Activated T-cell treated with anti-CD3 and anti-CD28 coated beads for 48 hours (primary cell): Measurements from ENCODE around the gene PKLR.
"Not testable (repeated sequence)": the region's sequence is repeated elsewhere in the genome, so short reads cannot be mapped to it uniquely, and the experiment has no call there.

ENCODE experiments used
- DNase-seq: peaks from one replicate; pipeline ENCODE4 v3.0.0-alpha.2; 2020; ENCODE audit warnings: low read depth

The PKLR gene

DNA sequence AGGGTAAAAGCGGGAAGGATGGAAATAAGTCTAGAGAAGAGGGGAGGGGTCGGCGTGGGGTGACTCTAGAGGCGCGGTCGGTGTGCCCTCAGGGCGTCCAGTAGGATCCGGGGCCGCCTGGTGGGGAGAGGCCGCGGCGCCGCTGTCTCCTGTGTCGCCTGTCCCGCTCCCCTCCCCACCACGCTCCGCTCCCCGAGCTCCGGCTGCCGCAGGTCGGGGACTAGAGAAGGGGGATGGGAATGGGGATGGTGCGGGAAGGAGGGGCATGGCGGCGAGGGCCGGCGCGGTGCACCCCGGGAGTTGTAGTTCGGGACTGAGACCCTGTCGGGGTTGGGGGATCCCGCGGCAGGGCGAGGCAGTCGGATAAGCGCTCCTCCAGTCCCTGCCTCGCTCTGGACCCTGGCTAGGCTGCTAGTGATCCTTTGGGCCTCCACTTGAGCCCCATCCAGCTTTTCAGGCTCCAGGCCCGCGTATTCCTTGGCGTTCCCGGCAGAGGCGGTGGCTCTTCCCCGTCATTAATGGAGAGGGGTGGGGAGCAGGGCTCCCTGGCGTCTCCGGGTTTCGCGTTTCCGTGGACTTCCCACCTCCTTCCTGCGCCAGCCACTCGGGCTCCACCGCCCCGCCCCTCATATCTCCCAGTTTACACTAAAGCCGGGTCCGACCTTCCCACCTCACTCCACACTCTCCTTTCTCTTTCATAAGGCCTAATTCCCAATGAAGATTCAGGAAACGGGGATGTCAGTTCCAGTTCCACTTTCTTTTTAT lies 45.8 kb downstream of the PKLR start, which contains the start of gene ENTREP3:
Gene ENTREP3 (minus strand): TSS at position 241 of the 765 bp plus-strand sequence. CDS start 606 bp downstream, outside the sequence.
- DNase-seq = peak; percentile 78

DNA sequence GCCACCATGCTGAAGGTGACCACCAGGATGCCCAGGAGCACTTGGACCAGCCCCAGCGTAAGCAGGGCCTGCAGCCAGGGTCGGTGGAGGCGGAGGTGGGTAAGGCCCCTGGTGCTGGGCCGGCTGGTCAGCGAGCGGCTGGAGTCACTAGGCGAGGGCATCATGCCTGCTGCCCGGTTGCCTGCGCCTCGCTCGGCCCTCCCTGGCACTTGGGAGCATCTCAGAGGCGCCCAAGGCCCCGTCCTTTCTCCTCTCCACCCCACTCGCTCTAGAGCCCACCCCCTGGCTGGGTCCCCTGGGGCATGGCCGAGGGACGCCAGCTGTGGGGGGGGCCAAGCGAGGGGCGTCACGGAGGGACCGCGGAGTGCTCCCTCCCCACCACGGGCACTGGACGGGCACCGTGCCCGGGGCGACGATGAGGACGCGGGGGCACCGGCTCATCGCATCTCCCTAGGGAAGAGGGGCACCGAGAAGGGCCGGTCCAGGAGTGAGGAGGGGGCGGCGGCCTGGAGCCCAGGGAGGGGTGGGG lies 46.5 kb downstream of the PKLR start:
- DNase-seq = no peak

DNA sequence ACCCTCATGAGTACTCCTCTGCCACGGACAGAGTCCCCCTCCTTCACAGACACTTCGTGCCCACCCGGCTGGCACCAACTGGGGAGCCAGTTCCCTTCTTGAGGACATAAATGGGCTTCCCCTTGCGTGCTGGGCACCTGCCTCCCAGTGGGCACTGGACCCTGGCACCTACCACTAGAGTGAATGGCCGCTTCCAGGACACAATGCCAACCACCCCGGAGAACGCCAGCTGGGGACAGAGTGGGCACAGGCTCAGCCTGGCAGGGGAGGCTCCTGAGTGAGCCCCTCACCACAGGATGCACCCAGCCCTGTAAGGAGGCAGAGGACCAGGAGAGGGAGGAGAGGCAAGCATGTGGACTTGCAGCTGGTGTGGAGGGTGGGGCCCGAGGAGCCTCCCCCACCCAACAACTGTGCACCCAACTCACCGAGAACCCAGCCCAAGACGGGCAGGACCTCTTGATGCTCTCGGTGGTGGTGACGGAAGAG lies 47.0 kb downstream of the PKLR start:
- no peak for DNase-seq

DNA sequence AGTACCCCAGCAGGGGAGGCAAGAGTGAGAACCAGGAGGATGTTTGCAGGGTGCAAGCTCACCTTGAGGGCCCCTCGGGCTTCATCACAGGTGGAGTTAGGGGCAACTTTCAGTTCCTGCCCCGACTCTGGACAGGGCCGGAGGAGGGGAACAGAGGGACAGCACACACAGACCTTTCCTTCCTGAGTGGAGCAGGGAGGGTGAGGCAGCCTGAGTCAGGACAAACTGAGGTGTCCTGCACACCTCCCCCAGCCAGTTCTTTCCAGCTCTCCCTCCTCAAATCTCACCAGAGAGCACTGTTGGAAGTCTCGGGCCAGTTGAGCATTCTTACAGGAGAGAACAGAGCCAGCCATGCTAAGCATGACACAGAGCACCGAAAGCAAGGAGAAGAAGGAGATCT lies 47.4 kb downstream of the PKLR start:
- DNase-seq = no peak

DNA sequence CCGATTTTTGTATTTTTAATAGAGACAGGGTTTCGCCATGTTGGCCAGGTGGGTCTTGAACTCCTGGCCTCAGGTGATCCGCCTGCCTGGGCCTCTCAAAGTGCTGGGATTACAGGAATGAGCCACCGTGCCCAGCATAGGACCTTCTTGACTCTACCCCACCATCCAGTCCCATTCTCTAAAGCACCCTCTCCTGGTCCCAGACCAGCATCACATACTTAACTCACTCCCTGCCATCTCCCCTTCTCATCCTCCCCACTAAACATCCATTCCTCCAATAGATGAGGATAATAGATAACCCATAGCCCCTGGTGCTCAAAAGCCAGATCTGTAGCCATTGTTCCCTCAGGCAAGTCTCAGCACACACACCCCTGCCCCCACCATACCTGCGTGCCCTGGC lies 48.0 kb downstream of the PKLR start:
- no peak for DNase-seq

DNA sequence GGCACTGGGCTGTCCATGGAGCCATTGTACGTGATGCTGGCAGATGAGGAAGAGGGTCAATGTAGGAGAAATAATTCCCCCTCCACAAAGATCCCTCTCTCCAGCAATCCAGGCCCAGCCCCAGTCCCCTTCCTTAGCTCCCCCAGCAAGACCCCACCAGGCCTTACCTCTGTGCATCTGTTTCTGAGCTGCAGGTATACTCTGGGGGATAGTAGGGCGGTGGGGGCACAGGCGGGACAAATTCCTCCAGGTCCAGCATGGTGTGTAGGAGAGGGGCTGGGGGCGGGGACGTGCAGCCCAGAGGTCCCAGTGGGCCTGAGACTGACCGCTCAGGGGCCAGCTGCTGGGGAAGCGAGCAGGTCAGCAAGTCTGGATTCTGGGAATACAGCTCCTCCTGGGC lies 49.7 kb downstream of the PKLR start:
- DNase-seq = no peak

DNA sequence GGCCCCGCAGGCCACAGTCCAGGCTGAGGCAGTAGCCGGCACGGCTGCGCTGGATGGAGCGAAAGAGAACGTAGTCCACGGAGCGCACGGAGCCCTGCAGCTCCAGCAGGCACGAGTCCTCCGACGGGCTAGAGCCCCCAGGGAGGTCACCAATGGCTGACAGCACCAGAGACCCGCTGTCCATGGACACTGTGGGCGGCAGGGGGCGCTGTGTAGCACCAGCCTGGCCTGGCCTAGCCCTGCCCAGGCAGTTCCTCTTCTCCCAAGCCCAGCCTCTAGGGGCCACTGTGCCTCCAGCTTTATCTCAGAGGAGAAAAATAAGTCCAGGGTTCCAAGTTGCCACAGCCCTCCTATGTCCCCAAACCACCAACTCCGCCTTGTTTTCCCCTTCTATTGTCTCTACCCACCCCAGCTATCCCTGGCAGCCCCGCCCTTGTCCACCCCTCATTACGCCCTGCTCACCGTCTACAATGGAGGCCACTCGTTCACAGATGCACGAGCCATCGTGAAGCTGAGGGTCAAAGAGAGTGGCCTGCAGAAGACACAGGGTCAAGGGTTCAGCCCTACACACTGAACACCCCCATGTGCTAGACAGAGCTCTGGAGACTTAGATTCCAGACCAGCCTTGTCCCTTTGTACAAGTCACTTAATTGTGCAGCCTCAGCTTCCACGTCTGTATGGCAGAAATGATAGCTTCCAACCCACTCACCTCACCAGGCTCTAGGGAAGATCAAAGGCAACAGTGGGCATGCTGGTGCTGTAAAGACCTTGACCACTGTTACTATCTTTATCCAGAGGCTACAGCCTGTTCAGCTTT lies 50.4 kb downstream of the PKLR start:
- peak; percentile 96 for DNase-seq

DNA sequence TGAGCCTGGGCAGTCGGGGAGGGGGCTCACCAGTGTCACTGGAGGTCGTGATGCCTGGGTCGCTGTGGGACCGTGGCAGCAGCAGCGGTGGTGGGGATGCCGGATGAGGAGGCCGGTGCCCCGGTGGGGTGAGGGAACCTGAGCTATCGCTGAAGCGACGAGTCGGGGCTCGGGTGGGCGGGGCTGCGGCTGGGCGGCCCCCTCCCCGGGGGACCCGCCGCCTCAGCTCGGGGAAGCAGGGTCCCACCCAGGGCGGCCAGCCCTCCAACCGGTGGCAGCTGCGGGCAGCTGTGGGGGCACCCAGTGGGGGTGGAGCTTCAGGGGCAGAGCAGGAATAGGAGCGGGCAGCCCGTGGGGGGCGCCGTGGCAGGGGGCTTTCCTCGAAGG lies 51.0 kb downstream of the PKLR start:
- no peak for DNase-seq

DNA sequence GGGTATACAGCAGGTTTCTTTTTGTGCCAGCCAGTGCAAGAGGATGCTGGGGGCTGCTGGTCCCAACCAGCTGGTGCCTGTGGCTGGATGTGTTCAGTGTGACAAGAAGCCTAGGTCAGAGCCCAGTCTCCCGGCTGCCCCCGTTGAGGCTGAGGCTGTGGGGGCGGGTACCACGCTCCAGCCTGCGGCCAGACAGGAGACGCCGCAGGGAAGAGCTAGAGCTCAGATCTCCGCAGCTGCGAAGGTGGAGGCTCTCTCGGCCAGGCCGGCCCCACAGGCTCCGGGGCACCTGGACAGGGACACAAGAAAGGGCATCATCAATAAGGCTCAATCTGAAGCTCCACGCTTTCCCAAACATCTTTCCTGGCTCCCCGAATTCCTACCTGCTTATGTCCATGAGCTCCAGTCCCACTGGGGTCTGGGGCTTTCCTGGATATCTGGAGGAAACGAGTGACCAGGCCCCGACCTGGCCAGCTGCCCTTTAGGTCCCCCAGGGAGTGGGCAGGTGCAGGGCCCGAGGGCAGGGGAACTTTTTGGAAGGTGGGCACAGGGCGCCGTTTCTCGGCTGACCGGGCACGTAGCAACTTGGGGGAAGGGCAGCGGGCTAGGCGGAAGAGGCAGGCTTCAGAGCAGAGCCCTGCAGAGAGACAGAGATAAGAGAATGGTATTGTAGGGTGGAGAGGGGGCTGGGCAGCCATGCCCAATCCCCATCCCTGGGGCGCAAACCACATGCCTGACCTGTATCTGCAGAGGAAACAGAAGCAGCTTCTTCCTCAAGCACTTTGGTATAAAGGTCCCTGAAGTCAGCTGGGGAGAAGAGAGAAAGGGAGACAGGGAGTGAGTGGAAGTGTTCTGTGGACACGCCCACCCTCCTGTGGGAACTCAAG lies 53.3 kb downstream of the PKLR start:
- DNase-seq = no peak

DNA sequence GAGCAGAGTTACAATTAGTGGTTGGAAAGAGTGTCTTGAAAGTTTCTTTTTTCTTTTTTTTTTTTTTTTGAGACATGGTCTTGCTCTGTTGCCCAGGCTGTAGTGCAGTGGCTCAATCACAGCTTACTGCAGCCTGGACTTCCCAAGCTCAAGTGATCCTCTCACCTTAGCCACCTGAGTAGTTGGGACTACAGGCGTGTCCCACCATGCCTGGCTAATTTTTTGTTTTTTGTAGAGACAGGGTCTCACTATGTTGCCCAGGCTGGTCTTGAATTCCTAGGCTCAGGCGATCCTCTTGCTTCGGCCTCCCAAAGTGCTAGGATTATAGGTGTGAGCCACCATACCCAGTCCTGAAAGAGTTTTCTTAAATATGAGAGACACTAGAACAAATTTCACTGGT lies 54.4 kb downstream of the PKLR start:
- DNase-seq = not testable (repeated sequence)

DNA sequence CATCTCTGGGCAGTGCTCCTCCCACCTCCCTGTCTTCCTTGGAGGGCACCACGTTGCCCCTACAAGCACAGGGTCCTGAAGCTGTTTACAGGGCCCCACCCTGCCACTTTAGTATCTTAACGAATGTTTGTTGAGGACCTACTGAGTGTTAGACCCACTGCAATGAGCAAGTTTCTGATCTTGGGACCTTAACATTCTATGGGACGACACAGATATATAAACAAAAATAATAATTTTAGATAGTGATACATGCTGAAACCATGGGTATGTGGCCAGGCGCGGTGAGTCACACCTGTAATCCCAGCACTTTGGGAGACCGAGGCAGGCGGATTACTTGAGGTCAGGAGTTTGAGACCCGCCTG lies 56.1 kb downstream of the PKLR start:
- DNase-seq = no peak

DNA sequence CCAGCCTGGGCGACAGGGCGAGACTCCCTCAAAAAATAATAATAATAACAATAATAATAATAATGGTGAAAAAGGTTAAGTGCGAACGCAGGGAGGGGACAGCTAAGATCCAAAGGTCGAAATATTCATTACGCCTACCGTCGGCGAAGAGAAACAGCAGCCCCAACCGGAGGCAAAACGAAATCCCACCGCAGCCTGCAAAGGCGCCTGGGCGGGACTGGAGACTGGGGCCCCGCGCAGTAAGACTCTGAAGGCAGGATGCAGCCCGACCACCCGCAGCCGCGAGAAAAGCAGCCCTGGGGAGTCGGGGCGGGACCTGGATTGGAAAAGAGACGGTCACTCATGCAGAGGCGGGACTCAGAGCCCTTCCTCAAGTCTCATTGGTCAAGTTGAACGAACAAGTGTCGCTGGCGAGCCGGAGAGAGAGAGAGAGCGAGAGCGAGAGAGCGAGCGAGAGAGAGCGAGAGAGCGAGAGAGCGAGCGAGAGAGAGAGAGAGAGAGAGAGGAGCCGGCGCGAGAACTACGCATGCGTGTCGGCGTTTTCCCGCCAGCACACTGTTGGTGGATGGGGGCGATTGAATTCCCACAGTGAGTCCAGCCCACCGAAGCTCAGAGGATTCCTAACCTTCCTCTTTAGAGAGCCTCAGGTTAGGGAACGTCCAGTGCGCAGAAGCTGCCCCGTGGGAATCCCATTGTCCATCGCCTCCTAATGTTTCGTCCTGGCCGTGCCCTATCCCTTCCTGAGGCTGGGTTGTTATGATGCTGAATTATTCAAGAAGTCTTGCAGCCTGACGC lies 56.7 kb downstream of the PKLR start:
- DNase-seq = peak; percentile 95

DNA sequence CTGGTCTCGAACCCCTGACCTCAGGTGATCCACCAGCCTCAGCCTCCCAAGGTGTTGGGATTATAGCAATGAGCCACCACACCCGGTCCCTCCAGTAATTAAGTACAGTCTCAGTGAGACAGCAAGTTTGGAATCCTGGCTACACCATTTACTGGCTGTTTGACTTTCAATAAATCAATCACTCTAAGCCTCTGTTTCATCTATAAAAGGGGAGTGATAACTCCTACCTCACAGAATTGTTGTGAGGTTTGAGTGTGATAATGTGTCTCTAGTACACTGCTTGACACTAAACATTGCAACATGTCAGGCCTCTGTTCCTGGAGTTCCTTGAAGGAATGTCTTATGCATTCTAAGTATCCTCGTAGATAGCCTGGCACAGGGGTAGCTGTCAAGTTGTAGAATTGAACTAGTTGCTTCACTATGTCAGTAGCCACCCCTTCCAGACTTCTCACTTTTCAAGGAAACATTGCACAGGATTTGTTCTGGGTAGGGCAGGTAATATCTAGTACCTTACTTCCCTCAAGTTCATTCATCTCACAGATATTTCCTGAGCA lies 58.4 kb downstream of the PKLR start:
- no peak for DNase-seq

DNA sequence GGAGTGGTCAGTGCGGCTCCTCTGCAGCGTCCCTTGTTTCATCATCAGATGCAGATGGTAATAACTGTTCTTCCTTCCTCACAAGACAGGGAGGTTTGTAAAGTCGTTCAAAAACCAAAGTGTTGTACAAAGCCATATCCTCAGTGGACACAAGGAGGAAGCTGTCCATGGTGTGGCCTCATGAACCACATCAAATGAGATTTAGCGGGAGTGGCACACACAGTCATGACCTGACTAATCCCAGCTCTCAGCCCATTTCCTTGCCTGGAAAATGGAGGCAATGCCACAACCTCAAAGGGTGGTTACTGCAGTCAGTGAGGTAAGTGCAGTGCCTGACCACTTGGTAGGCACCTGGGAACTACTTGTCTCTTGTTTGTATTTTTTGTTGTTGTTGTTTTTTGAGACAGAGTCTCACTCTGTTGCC lies 59.4 kb downstream of the PKLR start:
- DNase-seq = no peak

DNA sequence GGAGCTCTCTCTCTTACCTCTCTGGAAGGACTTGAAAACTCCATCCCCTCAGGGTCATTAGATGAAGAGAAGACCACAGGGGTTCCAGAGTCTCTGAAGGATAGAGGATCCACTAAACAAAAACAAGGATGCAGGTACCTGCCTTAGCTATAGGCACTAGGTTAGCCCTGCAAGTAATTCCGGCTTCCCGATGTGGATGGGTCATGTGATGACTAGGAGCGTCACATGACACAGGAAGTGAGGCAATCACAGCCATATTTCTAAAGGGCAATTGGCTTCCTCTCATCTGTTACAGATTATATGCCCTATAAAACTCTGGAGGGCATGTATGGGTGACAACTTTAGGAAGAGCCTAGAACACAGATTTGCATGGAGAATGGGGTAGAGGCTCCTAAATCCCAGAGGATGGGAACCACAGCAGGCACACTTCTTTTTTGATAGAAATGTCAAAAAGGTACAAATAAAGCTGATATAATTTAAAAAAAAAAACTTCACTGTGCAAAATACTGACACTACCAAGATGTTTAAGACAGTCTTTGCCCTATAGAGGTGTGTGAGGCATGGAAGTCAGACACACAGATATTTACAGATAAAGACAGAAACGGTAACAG lies 60.1 kb downstream of the PKLR start:
- DNase-seq = no peak
